IMR-90 (cell line): ENCODE measurements around the gene SLC12A6. TPM values are rescaled to one million over a fixed set of nuclear protein-coding genes. Genes with fewer than 3 reads are reported as not detected.

Experiments used
- ATAC-seq: fragments of 200-7000 bp; cut with Tn5 transposase; 2 replicates; pipeline ENCODE4 v1.9.1; 2020; ENCODE audit warnings: low read depth, mild to moderate bottlenecking, moderate library complexity
- BruUV-seq: library from RNA; stranded (reverse); fragments of 400-500 nt; replicated peaks from 2 replicates; lab custom pipeline; 2021; lab: Mats Ljungman, UMichigan
- CTCF ChIA-PET: fragments of 300-600 bp; formaldehyde crosslinking; extraction: SDS; loops from one replicate; lab custom pipeline; 2021; ENCODE audit warnings: antibody characterized with exemption; lab: Yijun Ruan, JAX
- POLR2A ChIA-PET: fragments of 300-600 bp; sonication (Branson Sonifier 250); formaldehyde crosslinking; loops from one replicate; lab custom pipeline; 2022; ENCODE audit warnings: antibody characterized with exemption; ENCODE audit not compliant: unreplicated experiment; lab: Charles Lee
- DNase-seq: peaks from one replicate; pipeline ENCODE4 v3.0.0; 2013
- H2AFZ ChIP-seq: replicated peaks from 2 replicates; pipeline ENCODE3; 2013; ENCODE audit warnings: low read length, mild to moderate bottlenecking; ENCODE audit not compliant: poor library complexity
- H2AK5ac ChIP-seq: 2 replicates; pipeline ENCODE4 v1.6.1; 2013; ENCODE audit warnings: low read depth, low read length, inconsistent platforms
- H2AK9ac ChIP-seq: replicated peaks from 2 replicates; pipeline ENCODE3; 2013; ENCODE audit warnings: mild to moderate bottlenecking, low read depth, low read length, moderate library complexity; ENCODE audit not compliant: poor library complexity
- H2BK120ac ChIP-seq: 2 replicates; pipeline ENCODE4 v1.6.1; 2013; ENCODE audit warnings: low read depth, low read length, inconsistent platforms
- H2BK15ac ChIP-seq: 3 replicates; pipeline ENCODE4 v1.6.1; 2013; ENCODE audit warnings: low read depth, low read length, inconsistent platforms
- H2BK20ac ChIP-seq: 2 replicates; pipeline ENCODE4 v1.6.1; 2013; ENCODE audit warnings: low read depth, mild to moderate bottlenecking, inconsistent platforms, low read length, moderate library complexity
- H2BK5ac ChIP-seq: 2 replicates; pipeline ENCODE4 v1.6.1; 2013; ENCODE audit warnings: mild to moderate bottlenecking, low read depth, low read length, inconsistent platforms; ENCODE audit not compliant: poor library complexity, severe bottlenecking
- H3K14ac ChIP-seq: replicated peaks from 2 replicates; pipeline ENCODE4 v1.6.1; 2013; ENCODE audit warnings: low read depth, low read length, inconsistent platforms
- H3K18ac ChIP-seq: 2 replicates; pipeline ENCODE4 v1.6.1; 2013; ENCODE audit warnings: low read depth, low read length, control low read depth
- H3K23ac ChIP-seq: 2 replicates; pipeline ENCODE4 v1.6.1; 2013; ENCODE audit warnings: low read depth, low read length, inconsistent platforms
- H3K27ac ChIP-seq: 2 replicates; pipeline ENCODE4 v1.5.1; 2013; ENCODE audit warnings: mild to moderate bottlenecking, control low read depth, low read length; ENCODE audit not compliant: insufficient read depth
- H3K27me3 ChIP-seq: 2 replicates; pipeline ENCODE4 v1.6.1; 2013; ENCODE audit warnings: low read length; ENCODE audit not compliant: control insufficient read depth, insufficient read depth
- H3K36me3 ChIP-seq: 2 replicates; pipeline ENCODE4 v1.6.1; 2013; ENCODE audit warnings: low read length, mixed read lengths; ENCODE audit not compliant: control insufficient read depth, insufficient read depth
- H3K4ac ChIP-seq: 2 replicates; pipeline ENCODE4 v1.6.1; 2013; ENCODE audit warnings: low read depth, low read length, inconsistent platforms
- H3K4me1 ChIP-seq: 2 replicates; pipeline ENCODE4 v1.6.1; 2013; ENCODE audit warnings: low read length, mixed read lengths; ENCODE audit not compliant: control insufficient read depth, insufficient read depth
- H3K4me2 ChIP-seq: 2 replicates; pipeline ENCODE4 v1.6.1; 2013; ENCODE audit warnings: low read depth, mild to moderate bottlenecking, control low read depth, low read length, moderate library complexity
- H3K4me3 ChIP-seq: 2 replicates; pipeline ENCODE4 v1.5.1; 2013; ENCODE audit warnings: low read depth, mild to moderate bottlenecking, control low read depth, low read length, moderate library complexity; ENCODE audit not compliant: insufficient read depth
- H3K56ac ChIP-seq: 2 replicates; pipeline ENCODE4 v1.6.1; 2013; ENCODE audit warnings: low read length, inconsistent platforms; ENCODE audit not compliant: insufficient read depth; ENCODE audit errors: extremely low read depth
- H3K79me1 ChIP-seq, 2 experiments: 2 replicates each; pipeline ENCODE4 v1.6.1; 2013; ENCODE audit warnings: low read length in 2 of 2, inconsistent platforms in 1 of 2, low read depth in 1 of 2
- H3K9ac ChIP-seq: 2 replicates; pipeline ENCODE4 v1.6.1; 2013; ENCODE audit warnings: low read depth, low read length, control low read depth
- H3K9me1 ChIP-seq: 2 replicates; pipeline ENCODE4 v1.6.1; 2013; ENCODE audit warnings: low read length, inconsistent platforms; ENCODE audit not compliant: insufficient read depth
- H3K9me3 ChIP-seq: 2 replicates; pipeline ENCODE4 v1.6.1; 2013; ENCODE audit warnings: low read length; ENCODE audit not compliant: control insufficient read depth, insufficient read depth
- H4K20me1 ChIP-seq: 2 replicates; pipeline ENCODE4 v1.6.1; 2013; ENCODE audit warnings: low read length, inconsistent platforms; ENCODE audit not compliant: insufficient read depth
- H4K5ac ChIP-seq: 2 replicates; pipeline ENCODE4 v1.6.1; 2013; ENCODE audit warnings: mild to moderate bottlenecking, low read depth, low read length, control low read depth
- H4K8ac ChIP-seq, 2 experiments: 2 replicates each; pipeline ENCODE4 v1.6.1; 2013; ENCODE audit warnings: low read depth in 2 of 2, low read length in 2 of 2, control low read depth in 1 of 2, inconsistent platforms in 1 of 2
- H4K91ac ChIP-seq: 2 replicates; pipeline ENCODE4 v1.6.1; 2013; ENCODE audit warnings: low read depth, low read length, inconsistent platforms; ENCODE audit not compliant: insufficient read depth
- BHLHE40 ChIP-seq: fragments of 150-350 bp; IDR thresholded peaks from 2 replicates; pipeline ENCODE4 v1.6.1; 2016; ENCODE audit warnings: mild to moderate bottlenecking, low read depth, low read length
- NFE2L2 ChIP-seq: fragments of 150-350 bp; IDR thresholded peaks from 2 replicates; pipeline ENCODE4 v1.6.1; 2016; ENCODE audit warnings: low read depth, mild to moderate bottlenecking, low read length
- RAD21 ChIP-seq: IDR thresholded peaks from 2 replicates; pipeline ENCODE4 v1.6.1; 2012; ENCODE audit warnings: low read length, improper control_type of control experiment
- WGBS, 2 experiments: methylation state at CpG; one replicate each; pipeline versions ENCODE4 v1.1.5 to v1.1.7; 2013; ENCODE audit warnings: missing lambda C conversion rate in 2 of 2; ENCODE audit not compliant: insufficient read length in 1 of 2; ENCODE audit errors: extremely low coverage in 2 of 2; 5-methylcytosine and 5-hydroxymethylcytosine counted together
- dilution Hi-C: fragments of 300-500 bp; cut with HindIII; formaldehyde crosslinking; loops from one replicate; pipeline ENCODE4 v1.14.3; 2018; ENCODE audit warnings: low sequenced_read_pairs; ENCODE audit not compliant: unreplicated experiment
- in situ Hi-C: fragments of 300-500 bp; cut with MboI; formaldehyde crosslinking; loops from 3 replicates; pipeline ENCODE4 v1.14.3; 2019; ENCODE audit warnings: low sequenced_read_pairs, inconsistent platforms, mixed read lengths
- intact Hi-C: fragments of 100-400 bp; cut with micrococcal nuclease; formaldehyde crosslinking; loops from 2 replicates; pipeline ENCODE4 v1.10.0; 2022
- polyA plus RNA-seq, 3 experiments: library from polyadenylated mRNA; depleted of rRNA; stranded (reverse); fragments of >200 nt; gene quantifications; 2 replicates each; pipeline ENCODE4 v1.2.3, GENCODE V29; 2012; ENCODE audit warnings: low replicate concordance in 1 of 3
- total RNA-seq: library from RNA; depleted of rRNA; stranded (reverse); fragments of >200 nt; gene quantifications from 2 replicates; pipeline ENCODE4 v1.2.3, GENCODE V29; 2012

Gene SLC12A6
- total and polyA plus RNA-seq, 2 of the 4 experiments (the other 2 are of a cell fraction): 7.7 to 10.2 TPM

DNA sequence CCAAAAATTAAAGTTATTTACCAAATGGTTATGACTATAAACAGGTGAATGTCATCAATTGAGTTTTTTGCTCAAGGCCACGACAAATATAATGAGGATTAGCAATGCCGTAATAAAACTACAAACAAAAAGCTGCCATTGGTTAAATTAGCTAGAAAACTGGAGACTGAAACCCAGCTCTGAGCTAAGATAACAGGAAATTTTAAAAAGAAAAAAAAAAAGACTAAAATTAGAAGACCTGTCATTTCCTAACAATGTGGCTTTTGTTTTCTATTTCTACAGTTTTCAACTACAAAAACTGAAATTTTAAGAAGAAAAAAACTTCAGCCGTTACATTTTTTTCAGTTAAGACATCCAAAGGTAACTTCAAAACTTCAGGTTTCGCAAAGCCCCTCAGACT lies 9.7 kb downstream of the SLC12A6 start:
- no TSS peak for BruUV-seq
- in situ Hi-C loops (no loop called here), dilution Hi-C loops (no loop called here), intact Hi-C loops (no loop called here)
- ATAC-seq: no peak
- H4K8ac ChIP-seq: no peak overlapping the region
- H3K14ac ChIP-seq: no peak overlapping the region
- no peaks in the 10 kb centered on the region for H3K4me1 ChIP-seq
- no peak overlapping the region for H2AK5ac ChIP-seq
- ChIA-PET CTCF (interaction anchor here (0.6 to 1.6 kb wide), 3 partner anchors 16 to 86 kb away, joined by 3 to 5 read pairs (median 4); no protein-coding TSS in a partner anchor), POLR2A (interaction anchor here (0.5 to 0.6 kb wide), 2 partner anchors 8 to 37 kb away, joined by 3 read pairs; no protein-coding TSS in a partner anchor)
- H4K5ac ChIP-seq: no peak overlapping the region
- no peaks in the 10 kb centered on the region for H4K20me1 ChIP-seq
- no peak overlapping the region for H2AK9ac ChIP-seq
- no peak for DNase-seq
- H3K79me1 ChIP-seq: peaks cover 0 to 6% of the 10 kb centered on the region in 2 experiments; a peak in 1 of 4 replicates
- TF ChIP-seq NFE2L2 (no peak), RAD21 (no peak), BHLHE40 (no peak)
- WGBS, 2 experiments: no CpG with 5 or more reads among the region's 4 CpGs
- H2AFZ ChIP-seq: no peak overlapping the region
- no peak overlapping the region for H2BK15ac ChIP-seq
- H3K18ac ChIP-seq: no peak overlapping the region
- no peak overlapping the region for H3K56ac ChIP-seq
- H3K27me3 ChIP-seq: no peaks in the 10 kb centered on the region
- H2BK20ac ChIP-seq: no peak overlapping the region
- no peaks in the 10 kb centered on the region for H3K36me3 ChIP-seq
- no peak overlapping the region for H3K23ac ChIP-seq
- no peak overlapping the region for H4K91ac ChIP-seq
- no peak overlapping the region for H3K4me3 ChIP-seq
- H3K9me1 ChIP-seq: no peaks in the 10 kb centered on the region
- H2BK120ac ChIP-seq: no peak overlapping the region
- no peak overlapping the region for H3K4ac ChIP-seq
- no peak overlapping the region for H2BK5ac ChIP-seq
- no peak overlapping the region for H3K4me2 ChIP-seq
- H3K27ac ChIP-seq: no peak overlapping the region
- no peak overlapping the region for H3K9ac ChIP-seq
- no peaks in the 10 kb centered on the region for H3K9me3 ChIP-seq
